ENCODE measurements around the gene TCF7L1. TPM values are rescaled to one million over a fixed set of nuclear protein-coding genes. Genes with fewer than 3 reads are reported as not detected.

Gene TCF7L1
- total and polyA plus RNA-seq, 2 donors (not counting 3 experiments of a cell fraction or from before 2014, with no cell fraction given): 9.6 to 17.4 TPM

DNA sequence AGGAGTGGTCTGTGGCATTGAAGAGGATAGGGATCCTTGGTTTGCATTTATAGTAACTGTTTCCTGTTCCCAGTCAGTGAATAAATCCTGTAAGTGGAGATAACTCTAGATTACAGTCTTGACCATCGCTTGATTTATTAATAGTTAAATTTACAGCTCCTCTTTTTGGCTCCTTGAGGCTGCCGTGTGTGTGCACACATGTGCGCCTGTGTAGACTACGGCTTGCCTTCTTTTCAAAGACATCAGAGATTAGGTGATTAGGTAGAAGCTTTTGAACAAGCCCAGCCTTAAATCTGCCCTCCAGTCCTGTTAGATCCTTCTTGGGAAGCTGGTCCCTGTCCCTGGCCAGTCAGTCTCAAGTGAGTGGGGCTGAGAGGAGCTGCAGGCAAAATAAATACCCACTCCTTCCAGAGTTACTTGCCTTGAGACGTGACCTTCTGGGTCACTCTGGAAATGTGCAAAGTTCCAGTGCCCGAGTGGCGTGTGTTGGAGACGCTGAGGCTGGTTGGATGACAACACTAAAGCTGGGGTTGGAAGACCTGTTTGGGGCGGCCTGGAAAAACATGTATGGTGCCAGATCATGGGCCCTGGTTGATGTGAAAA lies 32.0 kb downstream of the TCF7L1 start:
- no peak overlapping the region for H3K9ac ChIP-seq (replicated peaks; ENCODE audit: extremely low read depth, insufficient read depth, low read length)
- ChIA-PET CTCF (interaction anchor here (1.4 kb wide), 1 partner anchor 10 kb away, joined by 3 read pairs; no protein-coding TSS in a partner anchor), POLR2A (no interaction called here)
- no peaks in the 10 kb centered on the region for H3K27me3 ChIP-seq (ENCODE audit: control insufficient read depth in 2 of 2, insufficient read depth in 2 of 2, low read length in 2 of 2)
- no peak overlapping the region for H3K27ac ChIP-seq (ENCODE audit: insufficient read depth, low read depth, low read length)
- intact Hi-C loops (cut with micrococcal nuclease) (no loop called here), dilution Hi-C loops (cut with MboI; ENCODE audit: extremely low pct_ligation_motif_present, low sequenced_read_pairs) (no loop called here)
- H3K36me3 ChIP-seq (ENCODE audit: control insufficient read depth in 2 of 2, extremely low read depth in 1 of 2, insufficient read depth in 2 of 2, low read length in 2 of 2): no peaks in the 10 kb centered on the region
- H4K20me1 ChIP-seq (replicated peaks; ENCODE audit: control insufficient read depth, extremely low read depth, insufficient read depth, low read length): no peaks in the 10 kb centered on the region
- BruUV-seq (replicated peaks): no TSS peak
- H3K9me1 ChIP-seq (replicated peaks; ENCODE audit: control insufficient read depth, extremely low read depth, insufficient read depth, low read length): no peaks in the 10 kb centered on the region
- H3K4me3 ChIP-seq (replicated peaks in 1 of 3; ENCODE audit: insufficient read depth in 1 of 3, low read depth in 1 of 3, low read length in 3 of 3): no peak overlapping the region
- H3K9me3 ChIP-seq (replicated peaks; ENCODE audit: control insufficient read depth, insufficient read depth, low read length): no peaks in the 10 kb centered on the region
- H2AFZ ChIP-seq (ENCODE audit: low read depth, low read length): no peak overlapping the region
- H3K4me2 ChIP-seq (ENCODE audit: insufficient read depth, low read length): no peak overlapping the region
- DNase-seq (ENCODE audit: low read depth, low spot score) (no peak), FAIRE-seq (no peak)
- TF ChIP-seq CTCF (IDR thresholded peaks at IDR 0.05; ENCODE audit: extremely low read depth in 1 of 2, insufficient read depth in 1 of 2, low read depth in 1 of 2, low read length in 2 of 2): no peak
- no peak for TF ChIP-seq EZH2 (IDR thresholded peaks at IDR 0.05; ENCODE audit: borderline replicate concordance, low read depth, low read length, severe bottlenecking)
- no peak for TF ChIP-seq MYC (IDR thresholded peaks at IDR 0.05; ENCODE audit: low read depth, low read length)
- no peak for TF ChIP-seq POLR2A (IDR thresholded peaks at IDR 0.05; ENCODE audit: low read depth, low read length)
- TF ChIP-seq, protein P1, sequence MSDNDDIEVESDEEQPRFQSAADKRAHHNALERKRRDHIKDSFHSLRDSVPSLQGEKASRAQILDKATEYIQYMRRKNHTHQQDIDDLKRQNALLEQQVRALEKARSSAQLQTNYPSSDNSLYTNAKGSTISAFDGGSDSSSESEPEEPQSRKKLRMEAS (IDR thresholded peaks at IDR 0.05; ENCODE audit: insufficient read depth, insufficient read length): no peak
- TF ChIP-seq JUN (IDR thresholded peaks at IDR 0.05; ENCODE audit: borderline replicate concordance, insufficient read depth, insufficient read length, low read depth): no peak
- no peak for TF ChIP-seq GATA2 (IDR thresholded peaks at IDR 0.05; ENCODE audit: insufficient read depth, insufficient read length, low read depth, low read length)
- no peak for TF ChIP-seq POLR2AphosphoS5 (IDR thresholded peaks at IDR 0.05; ENCODE audit: insufficient read depth, low read depth, low read length)
- no peak for TF ChIP-seq FOS (IDR thresholded peaks at IDR 0.05; ENCODE audit: borderline replicate concordance, insufficient read depth, low read length)
- no peaks in the 10 kb centered on the region for H3K79me2 ChIP-seq (ENCODE audit: control insufficient read depth, insufficient read depth, low read length)
- H3K4me1 ChIP-seq (ENCODE audit: control insufficient read depth, extremely low read depth, insufficient read depth, low read length): no peaks in the 10 kb centered on the region

Data from endothelial cell of umbilical vein (primary cell).